HG03521 (cell line): ENCODE results near the gene GSDME.

ENCODE experiments used
- ATAC-seq: cut with Tn5 transposase; IDR thresholded peaks from one replicate; pipeline ENCODE4 v1.9.1; 2021; ENCODE audit warnings: mild to moderate bottlenecking, moderate library complexity; ENCODE audit not compliant: unreplicated experiment

GSDME gene

DNA sequence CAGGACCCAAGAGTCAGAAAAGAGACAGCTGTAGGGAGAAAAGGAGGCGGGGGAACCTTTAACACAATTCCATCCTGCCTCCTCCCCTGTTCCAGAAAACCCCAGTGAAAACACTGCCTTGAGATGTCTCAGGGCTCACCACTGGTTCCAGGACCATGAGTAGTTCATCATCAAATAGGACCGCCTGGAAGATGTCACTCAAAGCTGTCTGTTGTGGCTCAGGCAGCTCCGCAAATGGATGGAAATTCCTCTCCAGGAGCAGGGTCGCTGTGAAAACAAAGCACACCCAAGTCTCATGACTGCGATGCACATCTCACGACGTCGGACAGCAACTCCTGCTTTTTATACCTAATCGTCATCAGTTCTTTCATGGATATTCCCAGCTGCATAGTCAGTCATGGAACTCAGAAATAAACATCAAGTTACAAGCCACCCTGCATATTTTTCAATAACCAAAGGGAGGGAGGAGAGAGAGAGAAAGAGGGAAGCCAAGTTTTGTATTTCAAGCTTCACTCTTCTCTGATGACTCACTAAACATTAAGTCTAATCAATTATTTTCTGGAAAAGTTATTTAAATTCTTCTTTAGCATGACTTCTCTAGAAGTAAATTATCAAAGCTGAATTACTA, 49.2 kb downstream of the GSDME start:
- no peak for ATAC-seq

DNA sequence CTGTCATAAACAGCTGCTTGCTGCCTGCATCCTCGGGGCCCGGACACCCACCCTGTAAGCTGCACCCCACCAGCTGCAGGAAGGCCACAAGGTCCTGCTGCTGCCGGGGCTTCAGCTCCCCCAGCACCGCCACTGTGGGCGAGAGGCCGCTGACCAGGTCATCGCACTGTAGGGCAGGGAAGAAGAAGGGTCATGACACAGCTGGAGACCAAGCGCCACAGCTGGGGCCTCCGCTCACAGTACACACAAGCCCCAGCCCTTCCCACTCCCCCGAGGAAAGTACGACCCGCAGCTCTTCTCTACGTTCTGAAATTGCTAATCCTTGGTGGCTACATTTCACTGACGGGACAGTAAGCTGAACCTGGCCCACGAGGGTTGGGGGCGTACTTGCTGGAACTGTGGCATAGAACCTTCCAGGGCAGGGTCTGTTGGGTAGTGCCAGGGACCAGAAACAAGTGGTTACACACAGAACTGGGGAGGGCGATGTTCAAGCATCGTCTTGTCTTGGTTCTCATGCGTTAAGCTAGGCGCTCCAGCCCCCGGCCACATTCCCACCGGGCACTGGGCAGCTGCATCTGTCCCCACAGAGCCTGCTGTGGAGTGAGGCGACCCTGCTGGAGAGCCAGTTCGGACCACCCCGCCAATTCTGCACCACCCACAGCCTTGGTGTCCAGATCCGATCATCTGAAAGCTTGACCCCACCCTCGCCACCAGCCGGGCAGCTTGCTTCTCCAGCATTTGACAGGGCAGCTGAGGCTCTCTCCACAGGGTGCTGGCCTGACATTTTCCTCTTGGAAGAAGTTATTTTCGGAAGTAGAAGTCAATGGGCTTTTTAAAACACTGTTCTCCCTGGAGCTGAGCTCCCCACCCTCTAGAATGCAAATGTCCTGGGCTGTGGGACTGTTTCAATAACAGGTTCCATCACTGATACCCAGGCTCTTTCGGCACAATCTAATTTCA, 50.8 kb downstream of the GSDME start:
- ATAC-seq: no peak

DNA sequence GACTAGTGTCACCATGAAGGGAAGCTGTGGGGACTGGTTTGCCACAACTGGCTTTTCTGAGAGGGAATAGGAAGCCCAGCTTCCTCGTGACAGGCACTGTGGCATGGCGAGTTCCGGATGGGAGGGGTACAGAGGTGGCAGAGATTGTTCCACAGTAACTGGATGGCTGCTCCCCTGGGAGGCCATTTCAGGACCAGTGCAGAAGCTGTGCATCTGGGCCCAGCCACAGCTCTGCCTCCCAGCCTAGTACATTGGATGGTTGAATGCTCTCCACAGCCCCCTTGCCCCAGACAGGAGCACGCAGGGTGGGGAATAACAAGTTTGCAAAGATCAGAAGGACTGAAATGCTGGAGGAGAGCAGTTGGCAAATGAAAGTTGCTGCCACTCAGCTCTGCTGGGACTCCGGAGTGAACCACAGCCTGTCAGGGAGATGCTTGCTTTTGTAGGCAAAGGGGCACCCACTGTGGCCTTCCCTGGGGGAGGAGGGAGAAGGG, 51.8 kb downstream of the GSDME start:
- ATAC-seq: no peak

DNA sequence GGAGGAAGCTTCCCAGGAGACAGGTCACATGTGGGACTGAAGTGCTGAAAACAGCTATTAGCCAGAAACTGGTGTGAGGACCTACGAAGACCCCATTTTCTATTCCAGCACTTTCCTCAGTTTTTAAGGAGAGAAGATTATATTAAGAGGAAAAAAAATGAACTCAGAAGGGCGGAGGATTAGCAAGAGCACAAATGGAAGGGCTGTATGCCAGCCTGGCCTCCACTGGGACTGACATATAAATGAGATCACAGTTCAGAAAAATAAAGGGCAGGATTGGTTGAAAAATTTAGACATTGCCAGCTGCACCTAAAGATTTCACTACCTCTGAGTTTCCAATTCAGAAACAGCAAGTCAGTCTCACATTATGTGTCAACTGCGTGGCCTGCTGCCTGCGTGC, 53.0 kb downstream of the GSDME start:
- ATAC-seq: no peak

DNA sequence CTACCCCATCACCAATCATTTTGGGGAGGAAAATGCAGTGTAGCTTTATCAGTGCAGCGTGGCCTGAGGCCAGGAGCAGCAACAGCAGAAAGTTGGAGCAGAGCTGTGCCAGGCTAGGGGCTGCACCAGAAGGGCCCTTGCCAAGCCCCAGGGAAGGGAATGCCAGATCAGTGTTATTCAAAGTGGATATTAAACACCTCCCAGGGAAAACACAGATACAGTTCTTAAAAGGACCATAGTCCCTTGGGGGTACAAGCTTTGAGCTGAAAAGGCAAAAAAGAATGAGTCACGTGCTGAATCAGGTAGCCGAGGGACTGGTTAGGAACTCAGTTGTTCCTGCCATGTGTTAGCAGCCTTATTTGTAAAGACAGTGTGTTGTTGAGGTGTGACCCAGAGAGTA, 54.0 kb downstream of the GSDME start:
- ATAC-seq: no peak

DNA sequence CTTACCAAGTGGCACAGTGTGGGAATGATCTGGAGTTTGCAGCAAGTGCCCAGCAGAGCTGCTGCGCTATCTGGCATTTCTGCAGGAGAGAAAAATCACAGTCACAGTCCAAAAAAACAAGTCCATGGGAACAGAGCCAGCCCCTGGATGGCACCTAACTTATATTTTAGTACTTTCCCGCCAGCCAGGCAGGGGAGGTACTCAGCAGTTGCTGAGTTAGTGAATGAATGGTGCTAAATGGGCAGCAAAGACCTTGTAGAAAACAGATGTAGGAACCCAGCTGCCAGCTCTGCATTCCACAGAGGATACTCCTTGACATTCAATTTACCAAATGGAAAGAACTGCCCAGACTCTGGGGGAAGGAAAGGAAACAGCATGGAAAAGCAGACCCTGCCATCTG, 54.5 kb downstream of the GSDME start:
- ATAC-seq: no peak

DNA sequence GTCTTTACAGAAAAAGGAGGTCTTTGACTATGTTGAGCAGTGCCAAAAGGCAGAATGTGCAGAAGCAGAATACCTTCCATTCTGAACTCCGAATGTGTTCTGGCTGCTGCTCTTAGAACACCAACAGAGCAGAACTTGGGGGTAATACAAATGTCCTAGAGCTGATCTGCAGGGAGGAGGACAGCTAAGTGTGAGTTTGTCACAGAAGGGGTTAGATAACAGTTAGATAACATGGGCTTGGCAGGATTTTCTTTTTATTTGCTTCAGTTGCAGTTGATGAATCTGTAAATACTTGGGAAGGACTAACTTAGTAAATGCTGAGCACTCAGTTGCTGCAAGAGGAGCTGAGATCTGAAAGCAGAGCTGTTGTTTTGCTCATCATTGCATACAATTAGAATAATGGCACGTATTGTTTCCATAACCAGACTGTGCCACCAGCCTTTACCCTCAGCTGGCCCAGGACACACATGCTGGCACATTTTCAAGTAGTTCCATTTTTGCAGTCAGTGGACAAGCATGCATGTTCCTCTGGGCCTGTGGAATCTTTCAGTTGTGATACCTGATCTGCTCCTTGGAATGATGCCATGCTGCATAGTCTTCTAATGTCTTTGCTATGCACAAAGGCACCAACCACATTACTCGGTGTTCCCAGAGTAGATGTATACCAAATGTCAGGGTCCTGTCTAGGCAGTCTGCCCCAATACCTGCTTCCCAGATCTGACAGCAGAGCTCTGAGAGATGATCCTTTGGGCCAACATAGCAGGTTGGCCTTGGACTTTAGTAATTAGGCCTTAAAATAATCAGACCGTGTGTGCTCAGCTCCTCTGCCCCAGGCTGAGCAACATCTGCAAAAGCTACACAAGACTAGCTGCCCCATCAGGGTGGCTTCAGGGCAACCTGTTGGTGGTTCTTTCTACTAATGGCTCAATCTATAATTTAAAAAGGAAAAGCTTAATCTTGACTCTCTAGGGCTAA, 55.7 kb downstream of the GSDME start:
- ATAC-seq: no peak

DNA sequence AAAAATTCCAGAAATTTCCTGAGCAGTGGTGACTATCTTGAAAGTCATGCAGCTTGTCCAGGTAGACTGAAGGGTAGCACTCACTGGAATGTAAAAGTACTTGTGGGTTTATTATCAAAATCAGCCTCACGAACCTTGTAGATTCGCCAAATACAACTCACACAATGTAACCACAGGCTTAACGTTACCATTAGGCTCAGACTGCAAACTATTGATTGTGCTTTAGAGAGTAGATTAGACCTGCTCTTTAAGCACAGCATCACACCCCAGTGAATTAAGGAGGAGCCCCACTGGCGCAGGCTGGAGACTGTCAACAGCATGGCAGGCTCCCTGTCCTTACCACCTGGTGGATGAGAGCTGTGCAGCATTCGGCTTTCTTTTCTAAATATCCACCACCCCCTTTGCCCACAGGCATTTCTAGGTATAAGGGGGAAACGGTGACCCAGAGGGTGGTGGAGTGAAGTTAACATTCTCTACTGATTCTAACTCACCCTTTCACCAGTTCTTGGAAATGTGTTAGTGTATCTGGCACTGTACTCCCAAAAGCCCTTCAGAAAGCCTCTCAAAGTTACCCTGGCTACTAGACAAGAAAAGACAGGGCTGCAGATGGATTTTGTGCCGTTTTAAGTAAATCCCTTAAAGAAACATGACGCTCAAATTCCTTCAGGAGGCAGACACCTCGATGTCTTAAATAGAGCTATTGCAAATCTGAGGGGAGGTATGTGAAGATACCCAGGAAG, 56.6 kb downstream of the GSDME start:
- no peak for ATAC-seq

DNA sequence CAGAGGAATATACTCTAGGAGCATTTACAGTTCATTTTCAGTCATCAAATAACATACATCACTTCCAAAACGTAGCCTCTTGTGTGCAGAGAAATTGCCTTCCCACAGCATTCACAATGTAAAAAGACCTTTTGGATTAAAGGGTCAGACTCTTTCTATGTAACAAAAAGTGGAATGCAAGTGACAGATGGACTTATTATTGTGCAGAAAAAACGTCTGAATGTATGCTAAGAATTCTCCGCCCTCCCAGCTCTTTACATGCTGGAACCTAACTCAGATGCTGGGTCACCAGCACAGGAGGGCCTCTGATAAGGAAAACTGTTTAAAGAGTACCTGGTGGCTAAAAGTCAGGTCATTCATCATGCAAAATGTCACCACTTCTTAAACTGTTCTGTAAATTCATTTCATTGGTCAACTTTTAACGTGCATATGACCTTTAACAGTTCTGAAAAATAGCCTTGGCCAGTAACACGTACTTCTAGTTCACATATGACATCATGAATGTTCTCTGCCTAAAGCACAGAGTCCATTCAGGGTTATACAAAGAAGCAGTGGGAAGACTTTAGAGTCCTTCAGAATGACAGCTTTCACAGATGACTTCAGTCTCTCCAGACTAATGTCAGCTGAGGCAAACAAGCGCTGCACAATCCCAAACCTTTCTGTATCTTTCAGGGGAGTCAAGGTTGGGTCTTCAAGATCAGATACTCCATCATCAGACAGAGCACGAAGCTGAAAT, 58.6 kb downstream of the GSDME start:
- ATAC-seq: no peak

DNA sequence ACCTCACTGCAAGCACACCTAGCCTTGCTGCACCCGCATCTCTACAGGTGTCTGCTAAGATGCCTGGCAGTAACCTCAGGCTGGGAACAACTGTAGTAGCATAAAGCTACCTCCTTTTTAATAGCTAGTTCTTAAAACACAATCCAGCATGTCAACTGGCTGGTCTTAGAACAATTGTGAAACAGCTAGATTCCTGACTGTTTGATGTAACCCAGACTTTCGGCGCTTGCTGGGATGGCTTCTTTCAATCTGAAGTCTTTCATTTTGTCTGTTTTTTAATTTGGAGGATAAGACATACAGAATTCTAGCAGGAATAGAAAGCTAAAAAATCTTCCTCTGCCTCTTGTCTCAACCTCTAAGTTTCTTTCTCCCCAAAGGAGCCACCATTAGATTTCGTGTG, 59.8 kb downstream of the GSDME start:
- no peak for ATAC-seq

DNA sequence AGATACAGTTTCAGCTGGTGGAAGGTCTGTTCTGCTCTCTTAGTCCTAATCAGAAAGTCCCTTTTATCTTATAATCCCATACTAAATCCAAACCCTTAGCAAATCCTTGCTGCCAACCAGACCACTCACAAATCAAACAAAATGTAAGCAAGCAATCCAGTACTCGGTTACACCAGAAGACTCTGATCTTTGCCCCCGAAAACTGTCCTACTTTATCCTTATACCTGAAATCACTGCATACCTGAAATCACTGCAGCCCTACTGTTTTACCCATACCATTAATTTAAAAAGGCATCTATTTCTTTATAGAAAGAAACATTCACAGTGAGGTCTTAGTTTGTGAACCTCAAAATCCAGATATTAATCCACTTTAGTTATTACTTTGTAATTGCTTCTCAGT, 64.7 kb downstream of the GSDME start:
- ATAC-seq: no peak

DNA sequence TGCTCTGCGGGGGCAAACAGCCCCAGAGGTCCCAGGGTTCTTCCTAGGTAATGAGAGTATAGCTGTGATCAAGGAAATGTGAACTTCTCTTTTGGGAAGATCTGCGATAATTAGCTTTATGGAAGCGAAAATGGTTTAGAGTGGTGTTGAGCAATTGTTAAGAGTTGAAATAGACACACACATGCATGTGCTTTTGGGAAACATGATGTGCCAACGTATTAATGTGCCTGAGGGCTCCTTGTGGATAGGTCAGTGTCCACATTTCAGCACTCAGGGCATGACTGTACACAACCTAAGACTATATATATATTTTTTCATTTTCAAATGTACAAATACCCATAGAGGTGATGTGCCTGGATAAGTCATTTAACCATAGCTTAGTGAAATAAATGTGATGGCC, 67.0 kb downstream of the GSDME start:
- ATAC-seq: no peak

DNA sequence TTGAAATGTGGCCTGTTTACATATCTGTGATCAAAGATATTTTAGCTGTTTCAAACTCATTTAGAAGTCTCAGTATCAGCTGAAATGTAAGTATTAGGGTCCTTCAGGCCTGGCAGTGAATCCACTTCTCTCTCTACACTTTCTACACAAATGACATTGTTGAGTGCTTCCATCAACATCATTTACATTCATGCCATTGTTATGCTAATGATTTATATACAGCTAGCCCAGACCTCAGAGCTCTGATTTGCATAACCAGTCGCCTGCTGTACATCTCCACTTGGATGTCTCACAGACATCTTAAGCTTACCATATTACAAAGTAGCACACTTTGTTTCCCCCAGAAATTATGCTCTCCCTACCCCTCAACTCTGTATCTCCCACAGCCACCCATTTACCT, 71.6 kb downstream of the GSDME start:
- no peak for ATAC-seq

DNA sequence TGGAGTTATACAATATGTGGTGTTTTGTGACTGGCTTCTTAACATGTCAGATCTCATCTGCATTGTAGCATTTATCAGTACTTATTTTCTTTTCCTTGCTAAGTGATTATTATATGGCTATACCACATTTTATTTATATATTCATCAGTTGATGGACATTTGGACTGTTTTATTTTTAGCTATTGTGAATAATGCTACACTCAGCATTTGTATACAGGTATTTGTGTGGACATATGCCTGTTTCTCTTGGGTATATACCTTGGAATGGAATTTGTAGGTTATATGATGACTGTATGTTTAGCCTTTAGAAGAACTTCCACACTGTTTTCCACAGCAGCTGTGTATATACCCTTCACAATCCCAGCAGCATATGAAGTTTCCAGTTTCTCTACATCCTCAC, 86.5 kb downstream of the GSDME start:
- ATAC-seq: no peak

DNA sequence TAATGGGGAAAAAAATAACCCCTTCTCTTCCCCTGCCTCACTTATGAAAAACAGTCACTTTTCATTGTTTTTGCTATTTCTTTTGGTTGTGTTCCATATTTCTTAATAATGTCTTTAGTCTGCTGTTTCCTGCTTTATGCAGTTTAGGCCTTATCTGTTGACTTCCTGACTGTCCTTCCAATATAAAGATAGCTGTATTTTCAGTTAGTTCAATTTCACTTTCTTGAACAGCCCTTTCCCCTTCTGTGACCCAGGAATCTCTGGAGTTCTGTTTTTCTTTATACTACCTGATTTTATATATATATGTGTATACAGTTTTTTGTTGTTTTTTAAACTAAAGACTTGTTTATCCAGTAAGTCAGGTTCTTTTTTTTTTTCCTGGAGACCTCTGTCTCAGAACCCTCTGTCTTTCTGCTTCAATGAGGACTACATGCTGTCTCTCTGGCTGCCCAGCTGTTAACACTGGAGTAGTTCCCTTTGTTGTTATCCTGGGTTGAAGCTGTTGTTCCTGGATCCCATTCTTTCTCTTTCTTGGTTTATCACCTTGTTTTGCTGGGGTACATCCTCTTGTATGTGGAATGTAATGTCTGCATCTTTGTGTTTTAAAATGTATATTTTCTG, 87.2 kb downstream of the GSDME start:
- no peak for ATAC-seq

DNA sequence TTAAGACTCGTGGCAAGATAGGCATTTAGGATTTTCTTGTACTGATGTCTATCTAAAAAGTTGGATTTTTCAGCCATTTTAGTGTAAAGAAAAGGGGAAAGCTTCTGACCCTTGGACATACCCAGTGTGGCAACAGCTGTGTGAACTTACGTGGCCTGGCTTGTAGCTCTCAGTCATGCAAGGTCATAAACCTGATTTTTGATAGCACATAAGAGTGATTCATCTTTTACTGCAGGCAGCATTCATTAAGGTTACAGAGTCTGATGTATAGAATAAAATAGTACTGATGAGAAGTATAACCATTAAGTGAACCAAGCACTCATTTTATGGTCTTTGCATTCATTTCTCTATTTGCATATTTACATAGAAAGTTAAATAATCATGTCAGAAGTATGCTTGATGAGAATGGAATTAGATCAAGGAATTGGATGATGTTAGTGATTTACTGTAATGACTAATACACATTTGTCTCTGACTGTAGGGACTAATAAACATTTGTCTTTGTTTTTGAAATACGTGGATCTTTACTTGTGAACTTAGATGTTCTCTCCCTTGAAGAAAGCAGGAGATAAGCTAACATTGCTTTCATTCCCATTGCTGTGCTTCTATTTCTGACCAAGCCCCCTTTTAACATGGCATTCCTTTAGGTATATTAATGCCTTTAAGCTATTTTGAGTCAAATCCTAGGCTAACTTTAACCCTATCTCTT, 88.2 kb downstream of the GSDME start:
- ATAC-seq: no peak

DNA sequence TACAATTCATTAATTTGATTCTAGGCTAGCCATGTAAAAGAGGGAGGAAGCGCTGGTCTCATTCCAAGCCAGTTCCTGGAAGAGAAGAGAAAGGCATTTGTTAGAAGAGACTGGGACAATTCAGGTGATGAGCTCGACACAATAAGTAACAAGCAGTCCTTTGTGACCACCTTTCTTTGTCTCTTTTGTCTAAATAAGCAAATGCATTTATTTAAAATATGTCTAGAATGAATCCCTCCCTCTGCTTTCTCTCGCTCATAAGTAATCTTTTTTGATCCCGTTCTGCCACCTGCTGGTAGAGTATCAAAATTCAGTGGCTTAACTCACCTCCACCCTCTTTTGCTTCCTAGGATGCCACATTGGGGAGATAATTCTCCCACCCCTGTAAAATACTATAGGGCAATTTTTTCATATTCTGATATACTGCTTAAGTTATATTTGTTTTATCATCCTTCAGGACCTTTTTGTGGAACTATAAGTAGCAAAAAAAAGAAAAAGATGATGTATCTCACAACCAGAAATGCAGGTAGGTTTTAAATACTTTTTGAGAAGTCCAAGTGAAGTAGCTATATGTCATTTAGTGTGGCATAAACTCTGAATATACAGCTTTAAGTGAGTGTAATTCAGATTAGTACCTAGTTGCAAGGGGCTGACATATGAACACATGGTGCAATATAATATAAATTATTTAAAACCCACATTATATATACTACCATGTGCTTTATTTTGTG, 91.5 kb downstream of the GSDME start:
- no peak for ATAC-seq

DNA sequence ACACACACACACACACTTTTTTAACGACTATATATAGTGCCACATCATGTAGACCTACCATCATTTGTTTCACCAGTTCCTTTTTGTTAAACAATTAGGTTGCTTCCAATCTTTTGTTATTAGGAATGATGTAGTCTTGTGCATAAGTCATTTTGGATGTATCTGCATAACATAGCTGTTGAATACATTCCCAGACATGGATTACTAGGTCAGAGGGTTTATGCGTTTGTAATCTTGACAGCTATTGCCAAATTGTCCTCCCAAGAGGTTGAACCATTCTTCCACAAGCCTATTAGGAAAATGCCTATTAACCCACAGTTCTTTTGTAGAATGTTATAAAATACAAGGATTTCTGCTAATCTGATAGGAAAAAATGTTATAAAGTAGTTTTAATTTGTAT, 96.7 kb downstream of the GSDME start:
- ATAC-seq: no peak
